Brain microvascular endothelial cell (primary cell): ENCODE results near the gene TMEM202.
"Not testable (repeated sequence)": the region's sequence is repeated elsewhere in the genome, so short reads cannot be mapped to it uniquely, and the experiment has no call there.

Source experiments
- DNase-seq: peaks from one replicate; pipeline ENCODE4 v3.0.0-alpha.2; 2020
- H3K27ac ChIP-seq: fragments of 250-450 bp; sonication (Bioruptor Pico); 2 replicates; pipeline ENCODE4 v1.5.1; 2020; ENCODE audit warnings: mild to moderate bottlenecking, moderate library complexity
- H3K27me3 ChIP-seq: fragments of 250-450 bp; sonication (Bioruptor Pico); replicated peaks from 2 replicates; pipeline ENCODE4 v1.5.1; 2020; ENCODE audit warnings: mild to moderate bottlenecking
- H3K36me3 ChIP-seq: fragments of 250-450 bp; sonication (Bioruptor Pico); replicated peaks from 2 replicates; pipeline ENCODE4 v1.5.1; 2020; ENCODE audit warnings: mild to moderate bottlenecking
- H3K4me3 ChIP-seq: 2 replicates; pipeline ENCODE4 v1.5.1; 2011; ENCODE audit warnings: low read depth, mild to moderate bottlenecking, control low read depth, low read length, moderate library complexity
- in situ Hi-C: cut with HindIII; loops from 2 replicates; pipeline ENCODE4 v1.10.0; 2017; ENCODE audit warnings: low sequenced_read_pairs, low pct_ligation_motif_present
- TF ChIP-seq, protein P1 (sequence below): IDR thresholded peaks from 2 replicates; pipeline ENCODE4 v1.5.1; 2011; ENCODE audit warnings: low read depth, mild to moderate bottlenecking, moderate library complexity, low read length, control low read depth, inconsistent platforms; ENCODE audit errors: missing control alignments

Gene TMEM202

GRCh38 chr15:72437650-72438316, 39.7 kb downstream of the TMEM202 start:
- in situ Hi-C loops, result no loop called here
- Histone ChIP-seq H3K36me3 (no peaks in the 10 kb centered on the region), H3K4me3 (no peak overlapping the region), H3K27ac (no peak overlapping the region), H3K27me3 (no peaks in the 10 kb centered on the region)
- TF ChIP-seq, protein P1, sequence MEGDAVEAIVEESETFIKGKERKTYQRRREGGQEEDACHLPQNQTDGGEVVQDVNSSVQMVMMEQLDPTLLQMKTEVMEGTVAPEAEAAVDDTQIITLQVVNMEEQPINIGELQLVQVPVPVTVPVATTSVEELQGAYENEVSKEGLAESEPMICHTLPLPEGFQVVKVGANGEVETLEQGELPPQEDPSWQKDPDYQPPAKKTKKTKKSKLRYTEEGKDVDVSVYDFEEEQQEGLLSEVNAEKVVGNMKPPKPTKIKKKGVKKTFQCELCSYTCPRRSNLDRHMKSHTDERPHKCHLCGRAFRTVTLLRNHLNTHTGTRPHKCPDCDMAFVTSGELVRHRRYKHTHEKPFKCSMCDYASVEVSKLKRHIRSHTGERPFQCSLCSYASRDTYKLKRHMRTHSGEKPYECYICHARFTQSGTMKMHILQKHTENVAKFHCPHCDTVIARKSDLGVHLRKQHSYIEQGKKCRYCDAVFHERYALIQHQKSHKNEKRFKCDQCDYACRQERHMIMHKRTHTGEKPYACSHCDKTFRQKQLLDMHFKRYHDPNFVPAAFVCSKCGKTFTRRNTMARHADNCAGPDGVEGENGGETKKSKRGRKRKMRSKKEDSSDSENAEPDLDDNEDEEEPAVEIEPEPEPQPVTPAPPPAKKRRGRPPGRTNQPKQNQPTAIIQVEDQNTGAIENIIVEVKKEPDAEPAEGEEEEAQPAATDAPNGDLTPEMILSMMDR, result no peak
- DNase-seq, result no peak

GRCh38 chr15:72442848-72443247, 44.7 kb downstream of the TMEM202 start:
- H3K27me3 ChIP-seq, DNase-seq, in situ Hi-C loops: not testable (repeated sequence)

DNA sequence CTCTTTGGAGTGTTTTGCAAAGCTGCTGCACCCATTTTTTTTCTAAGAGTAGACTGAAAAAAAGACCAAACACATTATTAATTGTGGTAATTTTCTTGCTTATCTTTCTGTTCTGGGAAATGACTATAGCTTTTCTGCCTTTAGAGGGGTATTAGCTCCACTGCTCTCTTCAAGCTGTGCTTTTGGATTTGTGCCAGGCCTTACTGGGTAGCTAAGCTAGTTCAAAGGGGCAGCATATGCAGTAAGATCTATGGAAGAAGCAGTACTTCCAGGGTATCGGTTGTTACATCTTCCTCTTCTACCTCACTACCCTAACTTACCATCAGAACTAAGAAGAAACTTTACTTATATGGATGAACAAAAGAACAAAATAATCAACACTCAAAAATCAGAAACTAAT, 47.3 kb downstream of the TMEM202 start:
- in situ Hi-C loops, result no loop called here
- no peak for DNase-seq
- no peak overlapping the region for H3K4me3 ChIP-seq
- TF ChIP-seq, protein P1, result no peak
- H3K27ac ChIP-seq, result no peak overlapping the region
- no peaks in the 10 kb centered on the region for H3K27me3 ChIP-seq
- no peaks in the 10 kb centered on the region for H3K36me3 ChIP-seq

More at GRCh38 chr15:72442848-72443247, 44.7 kb downstream of the TMEM202 start:
- H3K4me3 ChIP-seq, H3K27ac ChIP-seq, H3K36me3 ChIP-seq: not testable (repeated sequence)

- Histone ChIP-seq H3K27me3 (no peaks in the 10 kb centered on the region), H3K4me3 (no peak overlapping the region), H3K27ac (no peak overlapping the region), H3K36me3 (no peaks in the 10 kb centered on the region)
- in situ Hi-C loops, result no loop called here
- TF ChIP-seq, protein P1, result no peak
- DNase-seq, result no peak
Measured at GRCh38 chr15:72450805-72451204, 52.7 kb downstream of the TMEM202 start.

- in situ Hi-C loops, result no loop called here
- no peak for DNase-seq
- TF ChIP-seq, protein P1, result no peak
- Histone ChIP-seq H3K27ac (no peak overlapping the region), H3K27me3 (no peaks in the 10 kb centered on the region), H3K36me3 (no peaks in the 10 kb centered on the region), H3K4me3 (no peak overlapping the region)
Measured at GRCh38 chr15:72451224-72451623, 53.1 kb downstream of the TMEM202 start.

- Histone ChIP-seq H3K27ac (no peak overlapping the region), H3K36me3 (no peaks in the 10 kb centered on the region), H3K4me3 (no peak overlapping the region), H3K27me3 (no peaks in the 10 kb centered on the region)
- DNase-seq, result no peak
- TF ChIP-seq, protein P1, result no peak
- in situ Hi-C loops, result no loop called here
Measured at GRCh38 chr15:72456684-72457083, 58.6 kb downstream of the TMEM202 start.
